NCI-H2029 (cell line): ENCODE results near the gene CKS1B.
"Not testable (repeated sequence)": the region's sequence is repeated elsewhere in the genome, so short reads cannot be mapped to it uniquely, and the experiment has no call there.

ENCODE experiments used
- DNase-seq: peaks from one replicate; lab custom pipeline; 2025; lab: John Stamatoyannopoulos, UW

Gene CKS1B

DNA sequence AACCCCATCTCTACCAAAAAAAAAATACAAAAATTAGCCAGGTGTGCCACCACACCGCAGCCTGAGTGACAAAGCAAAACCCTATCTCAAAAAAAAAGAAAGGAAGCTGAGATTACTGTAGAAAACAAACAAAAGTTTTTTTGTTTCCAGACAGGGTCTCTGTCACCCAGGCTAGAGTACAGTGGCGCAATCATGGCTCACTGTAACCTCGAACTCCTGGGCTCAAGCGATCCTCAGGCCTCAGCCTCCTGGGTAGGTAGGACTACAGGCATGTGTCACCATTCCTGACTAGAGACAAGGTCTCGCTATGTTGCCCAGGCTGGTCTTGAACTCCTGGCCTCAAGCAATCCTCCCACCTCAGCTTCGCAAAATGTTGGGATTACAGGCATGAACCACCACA is 10.1 kb upstream of the CKS1B start:
- DNase-seq = no peak

DNA sequence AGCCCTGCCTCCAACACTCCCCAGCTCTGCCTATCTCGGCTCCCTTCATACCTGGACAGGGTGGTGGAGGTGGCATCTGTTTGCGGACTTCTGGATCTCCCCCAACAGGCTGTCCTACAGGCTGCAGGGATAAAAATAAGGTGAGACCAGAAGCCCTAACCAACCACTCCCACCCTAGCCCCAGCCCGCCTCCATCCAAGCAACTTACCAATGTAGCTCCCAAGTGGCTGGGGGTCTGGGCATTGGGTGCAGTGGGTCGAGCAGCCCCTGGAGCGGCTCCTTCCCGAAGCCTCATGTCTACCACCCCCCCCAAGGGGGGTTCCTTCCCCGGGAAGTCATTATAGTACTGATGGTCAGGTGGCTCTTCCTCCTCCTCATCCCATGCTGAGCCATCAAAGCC is 8.4 kb upstream of the CKS1B start:
- no peak for DNase-seq

DNA sequence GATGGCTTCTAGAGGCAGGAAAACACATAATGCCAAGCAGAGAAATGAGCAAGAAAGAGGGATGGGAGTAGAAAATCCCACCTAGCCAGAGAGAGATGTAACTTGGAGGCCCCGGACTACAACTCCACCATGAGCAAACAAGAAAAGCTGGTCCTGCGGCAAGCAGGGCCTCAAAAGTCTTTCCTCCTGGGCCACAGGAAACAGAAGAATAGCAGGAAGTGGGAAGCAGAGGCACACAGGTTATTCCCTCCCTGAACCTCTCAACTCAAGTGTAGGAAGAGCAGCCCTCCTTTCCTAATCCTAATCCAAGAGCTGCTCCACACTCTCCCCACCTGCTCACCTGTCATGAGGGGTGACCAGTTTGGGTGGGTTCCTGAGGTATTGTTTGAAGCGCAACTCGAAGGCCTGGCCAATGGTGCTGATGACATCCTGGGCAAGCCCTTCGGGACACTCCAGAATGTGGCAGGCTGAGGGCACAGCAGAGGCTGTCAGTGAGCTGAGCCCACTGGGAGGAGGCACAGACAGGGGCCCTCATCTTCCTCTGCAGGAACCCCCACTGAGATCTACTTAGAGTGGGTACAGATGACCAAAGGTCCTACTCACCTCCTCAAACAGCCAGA is 7.0 kb upstream of the CKS1B start:
- no peak for DNase-seq

DNA sequence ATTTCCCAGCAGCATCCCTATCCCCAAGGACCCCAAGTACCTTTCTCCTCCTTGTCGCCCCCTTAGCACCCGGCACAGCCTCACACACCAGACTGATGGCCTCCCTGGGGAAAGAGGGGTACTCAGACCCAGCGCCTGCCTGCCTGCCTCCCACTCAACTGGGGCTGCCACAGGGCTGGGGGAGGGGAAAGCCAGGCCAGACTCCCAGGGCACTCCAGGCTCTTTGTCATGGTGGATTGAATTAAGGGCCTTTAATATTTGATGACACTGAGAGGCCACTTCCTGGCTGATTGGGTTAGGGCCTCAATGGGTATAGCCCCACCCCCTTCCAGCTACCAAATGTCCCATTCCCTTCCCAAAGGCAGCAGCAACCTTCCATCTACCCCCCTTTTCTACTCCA is 5.8 kb upstream of the CKS1B start:
- DNase-seq = no peak

DNA sequence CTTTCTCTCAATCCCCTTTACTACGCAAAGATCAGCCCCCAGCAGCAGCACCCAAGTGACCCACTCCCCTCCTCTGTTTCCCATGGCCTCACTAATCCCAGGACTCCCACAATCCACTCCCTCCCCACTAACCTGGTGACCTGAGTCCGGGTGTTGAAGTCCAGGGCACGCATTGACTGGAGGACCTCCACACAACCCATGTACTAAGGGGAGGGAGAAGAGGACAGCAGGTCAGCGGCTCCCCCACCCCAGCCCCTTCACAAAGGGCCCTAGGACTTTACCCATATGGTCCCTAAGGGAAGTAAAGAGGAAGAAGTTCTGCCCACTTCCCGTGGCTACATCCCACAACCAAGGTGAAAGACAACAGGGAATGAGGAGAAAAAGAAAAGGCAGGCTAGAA is 5.2 kb upstream of the CKS1B start:
- no peak for DNase-seq

DNA sequence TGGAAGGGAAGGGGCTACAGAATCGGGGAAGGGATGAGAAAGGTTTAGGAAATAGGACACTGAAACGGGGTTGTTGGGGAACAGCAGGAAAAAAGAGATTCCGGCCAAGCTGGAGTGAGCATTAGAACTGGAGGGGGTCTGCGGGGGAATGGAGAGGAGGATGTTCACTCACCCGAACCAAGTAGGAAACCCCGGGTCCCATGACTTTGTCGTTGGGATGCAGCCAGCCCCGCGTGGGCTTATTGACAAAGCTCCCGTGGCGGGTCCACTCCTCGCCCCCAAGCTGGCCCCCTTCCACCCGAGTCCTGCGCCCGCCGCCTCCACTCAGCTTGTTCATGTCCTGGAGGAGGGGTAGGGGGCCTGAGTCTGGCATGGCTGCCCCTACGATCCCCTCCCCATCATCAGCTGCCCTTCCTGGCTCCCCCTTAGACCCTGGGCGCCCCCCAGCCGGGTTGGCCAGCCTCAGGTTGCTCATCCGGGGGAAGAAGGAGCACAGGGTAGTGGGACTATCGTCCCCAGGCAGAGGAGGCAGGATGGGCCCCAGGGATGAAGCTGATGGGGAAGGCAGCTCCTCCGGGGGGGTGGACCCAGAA is 4.5 kb upstream of the CKS1B start:
- no peak for DNase-seq

DNA sequence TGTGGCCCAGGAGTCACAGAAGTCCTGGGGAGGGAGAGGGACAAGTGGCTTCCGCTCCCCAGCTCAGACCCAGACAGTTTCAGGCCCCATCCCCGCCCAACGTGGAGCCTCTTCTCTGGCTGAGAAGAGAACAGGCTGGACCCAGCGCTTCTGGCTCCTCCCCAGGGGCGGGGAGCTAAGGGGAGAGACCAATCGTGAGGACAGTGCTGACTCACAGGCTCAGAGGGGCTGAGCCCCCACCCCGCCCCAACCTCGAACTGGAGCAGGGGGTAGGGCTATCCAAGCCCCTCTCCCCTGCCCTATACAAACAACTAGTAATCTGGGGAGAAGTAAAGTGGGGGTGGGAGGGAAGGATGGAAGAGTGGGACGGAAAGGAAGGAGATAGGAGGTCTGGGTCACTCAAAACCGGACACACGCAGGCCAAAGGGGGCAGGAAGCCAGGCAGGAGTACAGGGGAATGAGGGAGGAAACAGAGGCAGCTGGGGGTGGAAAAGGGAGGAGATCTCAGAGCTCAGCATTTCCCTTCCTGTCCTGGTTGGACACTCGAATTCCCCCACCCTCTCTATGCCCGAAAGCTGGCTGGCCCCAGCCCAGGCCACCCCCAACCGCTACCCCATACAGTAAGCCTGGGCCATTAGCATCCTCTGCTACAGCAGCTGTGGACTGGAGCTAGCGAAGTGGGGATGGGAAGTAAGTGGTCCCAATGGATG is 3.7 kb upstream of the CKS1B start, which contains the start of gene SHC1:
Gene SHC1 (minus strand): TSS at position 117 of the 710 bp plus-strand sequence. CDS start 221 bp downstream, outside the sequence.
- peak; percentile 41 for DNase-seq

DNA sequence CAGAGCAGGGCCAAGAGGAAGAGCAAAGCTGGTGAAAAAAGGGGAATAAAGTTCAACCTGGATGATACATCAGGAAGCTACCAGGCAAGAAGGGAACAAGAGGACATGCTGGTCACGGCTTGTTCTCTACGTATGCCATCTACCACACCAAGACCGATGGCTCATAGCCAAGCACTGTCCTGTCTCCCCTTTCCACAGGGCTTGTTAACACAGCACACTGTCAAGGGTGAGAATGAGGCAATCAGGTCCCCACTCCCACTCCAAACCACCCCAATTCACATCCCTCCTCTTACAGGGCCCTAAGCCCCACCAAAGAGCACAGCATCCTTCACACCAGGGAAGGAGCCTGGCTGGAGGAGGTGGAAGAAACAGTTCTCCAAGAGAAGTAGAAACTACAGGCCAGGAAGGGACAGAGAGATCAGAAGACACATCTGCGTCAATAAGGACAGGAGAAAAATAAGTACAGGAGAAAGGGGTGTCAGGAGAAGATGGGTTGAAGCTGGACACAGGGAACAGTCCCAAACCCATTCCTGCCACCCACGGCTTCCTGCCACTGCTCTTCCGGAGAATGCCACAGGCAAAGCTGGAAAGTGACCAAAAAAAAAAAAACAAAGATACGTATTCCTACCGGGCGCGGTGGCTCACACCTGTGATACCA is 3.0 kb upstream of the CKS1B start:
- DNase-seq = no peak

DNA sequence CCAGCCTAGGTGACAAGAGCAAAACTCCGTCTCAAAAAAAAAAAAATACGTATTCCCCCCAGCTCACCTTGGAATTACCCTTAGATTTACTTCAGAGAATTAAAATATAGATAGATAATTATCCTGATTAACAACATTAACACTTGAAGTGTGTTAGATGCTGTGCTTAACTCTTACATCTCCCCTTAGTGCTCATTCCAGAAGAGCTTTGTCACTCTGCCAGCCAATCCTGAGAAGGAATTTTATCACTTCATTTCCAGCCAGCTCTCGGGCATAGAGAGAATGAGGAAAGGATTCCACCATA is 2.3 kb upstream of the CKS1B start:
- DNase-seq = no peak

DNA sequence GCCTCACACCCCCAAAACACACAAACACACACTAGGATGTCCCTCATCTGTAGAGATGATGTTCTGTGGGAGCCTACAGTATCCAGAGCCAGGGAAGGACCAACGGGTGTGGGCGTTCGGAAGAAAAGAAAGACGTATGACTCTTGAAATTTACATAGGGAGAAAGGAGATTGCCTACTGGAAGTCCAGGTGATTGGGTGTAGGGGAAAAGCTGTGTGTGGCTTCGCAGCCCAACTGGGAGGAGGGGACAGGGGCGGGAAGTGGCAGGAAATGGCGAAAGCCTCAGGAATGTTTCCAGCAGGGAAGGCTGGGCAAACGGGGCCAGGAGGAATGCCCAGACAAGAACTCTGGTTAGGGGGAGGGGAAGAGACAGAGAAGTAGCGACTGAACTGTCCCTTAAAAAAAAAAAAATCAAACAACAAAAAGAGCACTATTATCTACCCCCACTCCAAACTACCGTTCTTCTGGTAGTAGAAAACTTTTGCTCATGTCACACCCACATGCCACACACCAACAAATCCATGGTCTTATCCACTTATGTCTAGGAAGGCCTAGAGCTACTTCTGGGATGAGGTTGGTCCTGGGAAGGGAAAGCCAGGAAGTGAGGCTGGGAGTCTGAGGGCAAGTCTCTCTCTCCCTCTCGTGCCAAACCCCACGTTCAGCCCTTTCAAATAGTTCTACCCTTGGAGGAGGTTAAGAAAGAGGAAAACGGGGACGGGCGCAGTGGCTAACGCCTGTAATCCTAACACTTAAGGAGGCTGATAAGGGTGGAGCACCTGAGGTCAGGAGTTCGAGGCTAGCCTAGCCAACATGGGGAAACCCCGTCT is 1.8 kb upstream of the CKS1B start:
- no peak for DNase-seq

DNA sequence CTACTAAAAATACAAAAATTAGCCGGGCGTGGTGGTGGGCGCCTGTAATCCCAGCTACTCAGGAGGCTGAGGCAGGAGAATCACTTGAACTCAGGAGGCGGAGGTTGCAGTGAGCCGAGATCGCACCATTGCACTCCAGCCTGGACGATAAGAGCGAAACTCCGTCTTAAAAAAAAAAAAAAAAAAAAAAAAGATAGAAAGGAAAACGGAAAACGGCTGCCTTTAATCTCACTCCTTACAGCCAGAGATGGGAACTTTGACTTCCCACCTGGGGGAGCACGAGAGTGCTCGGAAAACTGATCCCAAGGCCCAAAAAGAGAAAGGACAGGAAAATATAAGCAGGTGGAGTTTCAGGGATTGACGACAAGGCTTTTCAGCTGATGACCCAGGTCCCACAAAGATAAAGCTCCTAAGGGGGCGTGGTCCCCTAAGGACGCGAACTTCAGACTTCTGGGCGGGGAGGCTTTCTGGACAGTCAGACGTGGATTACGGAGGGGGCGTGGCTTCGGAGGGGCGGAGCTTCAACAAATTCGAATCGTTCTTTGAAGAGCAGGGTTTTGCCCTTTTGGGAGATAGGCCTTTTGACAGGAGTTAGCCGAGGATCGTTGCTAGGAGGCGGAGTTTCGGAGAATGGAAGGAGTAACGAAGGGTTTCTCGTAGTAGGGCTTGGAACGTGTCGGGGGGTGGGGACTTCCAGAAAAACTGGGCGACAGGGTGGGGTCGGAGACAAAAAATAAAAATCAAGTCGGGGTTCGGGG is 958 bp upstream of the CKS1B start:
- peak; percentile 88 for DNase-seq

DNA sequence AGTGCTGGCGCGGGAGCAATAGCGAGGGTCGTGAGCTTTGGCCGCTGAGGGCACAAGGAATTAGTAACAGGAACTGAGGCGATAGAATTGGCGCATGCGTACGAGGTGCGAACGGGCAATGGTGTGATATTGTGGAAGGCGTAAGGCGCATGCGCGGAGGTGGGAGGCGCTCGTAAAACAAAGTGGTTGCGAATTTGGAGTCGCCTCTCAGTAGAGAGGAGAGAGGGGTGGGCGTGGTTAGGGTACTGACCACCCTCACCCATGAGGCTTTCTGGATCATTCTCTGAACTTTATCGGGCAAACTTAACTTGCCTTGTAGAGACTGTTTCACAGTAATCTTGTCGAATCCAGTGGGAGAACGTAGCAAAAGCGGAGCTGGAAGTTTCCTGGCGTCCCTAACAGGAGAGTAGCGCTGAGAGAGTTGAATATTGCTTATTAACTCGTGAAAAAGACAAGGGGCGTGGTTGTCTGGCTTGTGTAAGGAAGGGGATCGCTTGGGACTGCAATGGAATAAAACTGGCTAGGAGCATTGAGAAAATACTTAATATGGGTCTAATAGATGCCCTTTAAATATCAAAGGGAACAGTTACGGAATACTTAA is 427 bp downstream of the CKS1B start:
- DNase-seq = peak; percentile 93

DNA sequence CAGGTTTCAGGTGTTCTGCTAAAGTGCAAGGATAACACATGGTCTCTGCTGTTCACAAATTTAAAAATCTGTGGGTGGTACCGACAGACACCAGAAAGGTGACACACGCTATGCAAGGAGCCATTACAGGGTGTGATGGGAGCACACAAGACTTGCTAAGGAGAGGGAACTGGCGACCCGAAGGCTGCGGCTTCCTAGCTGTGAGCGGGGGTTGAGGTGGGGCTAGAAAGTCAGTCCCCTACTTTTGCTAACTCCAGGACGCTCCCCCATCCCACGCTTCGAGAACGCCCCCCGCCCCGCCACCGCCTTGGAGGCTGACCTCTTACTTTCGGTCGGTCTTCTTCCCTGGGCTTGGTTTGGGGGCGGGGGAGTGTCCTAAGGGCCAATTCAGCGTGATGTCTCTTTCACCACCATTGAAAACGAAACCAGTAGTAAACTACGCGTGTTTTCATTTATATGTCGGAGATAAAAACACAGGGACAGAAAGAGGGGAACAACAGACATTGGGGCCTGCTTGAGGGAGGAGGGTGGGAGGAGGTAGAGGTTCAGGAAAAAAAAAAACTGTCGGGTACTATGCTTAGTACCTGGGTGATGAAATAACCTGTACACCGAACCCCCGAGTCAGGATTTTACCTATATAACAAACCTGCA is 1.1 kb downstream of the CKS1B start:
- DNase-seq = peak; percentile 45

DNA sequence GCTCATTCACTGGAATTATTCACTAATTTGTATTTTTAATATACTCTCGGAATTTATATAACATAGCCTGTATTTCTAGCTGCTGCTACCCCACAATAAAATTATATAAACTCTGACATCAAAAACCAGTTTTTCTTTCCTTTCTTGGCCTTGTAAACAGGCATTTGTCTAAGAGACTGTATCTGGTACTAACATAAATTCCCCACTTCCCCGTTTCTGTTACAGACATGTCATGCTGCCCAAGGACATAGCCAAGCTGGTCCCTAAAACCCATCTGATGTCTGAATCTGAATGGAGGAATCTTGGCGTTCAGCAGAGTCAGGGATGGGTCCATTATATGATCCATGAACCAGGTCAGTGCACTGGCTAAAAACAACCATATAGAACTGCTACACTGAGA is 3.3 kb downstream of the CKS1B start:
- DNase-seq = not testable (repeated sequence)

DNA sequence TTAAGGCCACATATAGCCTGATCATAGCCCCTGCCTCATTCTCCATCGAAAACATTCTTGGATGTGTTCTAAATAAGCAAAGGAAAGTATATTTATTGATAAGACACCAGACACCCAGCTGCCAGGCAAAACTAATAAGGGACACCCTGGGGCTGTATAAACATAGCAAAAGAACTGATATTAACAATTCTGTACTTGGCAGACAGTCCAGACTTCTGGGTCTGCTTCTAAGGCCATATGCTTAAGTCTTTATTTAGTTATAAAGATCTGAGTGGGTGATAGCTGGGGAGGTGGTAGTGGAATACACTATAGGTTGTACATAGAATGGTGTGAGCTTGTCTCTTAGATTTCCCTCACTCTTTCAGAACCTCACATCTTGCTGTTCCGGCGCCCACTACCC is 3.9 kb downstream of the CKS1B start:
- DNase-seq = no peak

DNA sequence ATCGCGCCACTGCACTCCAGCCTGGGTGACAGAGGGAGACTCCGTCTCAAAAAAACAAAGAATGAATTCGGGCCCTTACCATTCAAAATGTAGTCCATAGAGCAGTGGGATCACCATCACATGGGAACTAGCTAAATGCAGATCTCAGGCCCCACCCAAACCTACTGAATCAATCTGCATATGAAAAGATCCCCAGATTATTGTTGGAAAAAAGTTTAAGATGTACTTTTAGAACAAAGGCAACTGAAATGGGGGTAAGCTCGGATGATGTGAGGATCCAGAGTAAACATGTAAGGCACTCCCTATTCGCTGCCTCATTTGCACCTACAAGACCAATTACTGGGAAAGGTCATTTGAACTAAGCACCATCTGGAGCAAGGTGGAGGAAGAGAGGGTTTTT is 7.9 kb downstream of the CKS1B start:
- no peak for DNase-seq

DNA sequence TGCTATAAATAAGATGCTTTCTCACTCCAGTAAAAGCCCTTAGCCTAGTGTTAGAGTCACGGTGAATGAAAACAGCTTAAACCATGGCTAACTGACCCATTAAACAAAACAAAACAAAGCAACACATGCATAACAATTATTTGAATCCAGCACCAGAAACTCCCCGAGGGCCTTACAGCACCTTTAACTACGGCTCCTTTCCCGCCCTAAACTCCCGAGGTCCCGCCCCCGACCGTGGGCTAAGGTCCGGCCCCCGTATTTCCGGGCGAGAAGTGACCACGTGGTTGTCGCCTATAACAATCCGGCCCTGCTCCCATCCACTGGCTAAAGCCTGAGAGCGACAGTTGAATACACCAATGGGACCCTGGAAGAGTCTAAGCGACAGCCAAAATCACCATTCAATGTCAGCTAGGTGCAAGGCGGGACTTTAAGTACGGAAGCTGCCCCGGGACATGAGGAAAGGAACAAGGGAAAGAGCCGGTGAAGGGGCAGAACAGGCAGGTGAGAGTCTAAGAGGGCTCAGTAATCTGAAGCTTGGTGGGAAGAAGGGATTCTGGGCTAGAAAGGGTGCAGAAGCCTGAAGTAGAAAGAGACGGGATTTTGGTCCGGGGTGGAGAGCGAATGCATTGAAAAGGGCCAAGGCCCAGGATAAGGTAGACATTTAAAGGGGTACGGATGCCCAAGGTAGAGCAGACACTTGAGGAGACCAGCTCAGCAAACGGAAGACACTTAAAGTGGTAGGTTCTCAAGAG is 8.6 kb downstream of the CKS1B start, which contains the start of gene FLAD1:
Gene FLAD1 (plus strand): TSS at position 448 of the 752 bp plus-strand sequence. CDS start 351 bp downstream, outside the sequence.
- DNase-seq = peak; percentile 99

DNA sequence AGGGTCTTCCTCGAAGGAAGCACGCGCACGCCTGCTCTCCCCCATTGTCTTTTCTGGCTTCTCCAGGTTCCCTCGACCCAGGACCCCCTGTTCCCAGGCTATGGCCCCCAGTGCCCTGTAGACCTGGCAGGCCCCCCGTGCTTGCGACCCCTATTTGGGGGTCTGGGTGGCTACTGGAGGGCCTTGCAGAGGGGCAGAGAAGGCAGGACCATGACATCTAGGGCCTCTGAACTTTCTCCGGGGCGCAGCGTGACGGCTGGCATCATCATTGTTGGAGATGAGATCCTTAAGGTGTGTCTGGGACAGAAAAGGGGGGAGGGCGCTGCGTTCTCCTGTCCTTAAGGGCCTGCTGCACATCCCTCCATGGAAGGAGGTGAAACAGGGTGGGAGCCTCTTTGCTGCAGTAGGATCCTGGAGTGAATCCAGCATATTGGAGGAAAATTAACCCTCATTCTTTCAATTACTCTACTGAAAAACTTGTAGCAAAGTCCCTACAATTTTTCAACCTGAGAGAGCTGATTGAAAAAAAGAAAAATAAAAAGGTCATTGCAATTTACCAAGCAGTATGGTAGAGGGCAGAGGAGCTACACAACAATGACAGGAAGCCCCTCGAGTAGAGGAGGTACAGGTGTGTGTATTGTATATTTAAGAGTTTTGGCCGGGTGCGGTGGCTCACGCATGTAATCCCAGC is 9.4 kb downstream of the CKS1B start:
- DNase-seq = peak; percentile 17

DNA sequence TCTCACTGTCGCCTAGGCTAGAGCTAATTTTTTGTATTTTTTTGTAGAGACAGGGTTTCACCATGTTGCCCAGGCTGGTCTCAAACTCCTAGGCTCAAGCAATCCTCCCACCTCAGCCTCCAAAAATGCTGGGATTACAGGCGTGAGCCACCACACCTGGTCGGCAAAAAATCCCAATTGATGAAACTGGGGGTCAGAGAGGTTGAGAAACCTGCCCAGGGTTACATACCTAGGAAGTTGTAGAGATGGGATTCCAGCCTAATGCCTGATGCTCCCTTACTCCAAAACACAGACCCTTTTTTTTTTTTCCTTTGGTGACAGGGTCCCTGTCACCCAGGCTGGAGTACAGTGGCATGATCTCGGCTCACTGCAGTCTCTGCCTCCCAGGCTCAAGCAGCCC is 12.3 kb downstream of the CKS1B start:
- DNase-seq = not testable (repeated sequence)
